B cell (primary cell): ENCODE measurements around the gene DDR2. TPM values are rescaled to one million over a fixed set of nuclear protein-coding genes. Genes with fewer than 3 reads are reported as not detected.

Source experiments
- ATAC-seq: fragments of 200-7000 bp; cut with Tn5 transposase; one replicate; pipeline ENCODE4 v1.10.0; 2021; ENCODE audit warnings: low read depth, mild to moderate bottlenecking, moderate number of reproducible peaks, moderate library complexity
- CTCF ChIA-PET: fragments of 350-600 bp; sonication (Branson Sonifier 250); formaldehyde crosslinking; loops from one replicate; lab custom pipeline; 2021; ENCODE audit warnings: antibody characterized with exemption, inconsistent platforms; lab: Charles Lee
- POLR2A ChIA-PET: fragments of 350-600 bp; sonication (Branson Sonifier 250); formaldehyde crosslinking; loops from one replicate; lab custom pipeline; 2021; ENCODE audit warnings: antibody characterized with exemption; lab: Charles Lee
- DNase-seq: peaks from one replicate; pipeline ENCODE4 v3.0.0; 2013
- H2AFZ ChIP-seq: 2 replicates; pipeline ENCODE4 v1.6.1; 2012; ENCODE audit warnings: mild to moderate bottlenecking, low read depth, low read length; ENCODE audit not compliant: insufficient read depth, poor library complexity, severe bottlenecking
- H3K27ac ChIP-seq, 2 donors: 1 replicate in 1 of 2; 2 replicates in 1 of 2; pipeline ENCODE4 v1.5.1; 2012 to 2013; ENCODE audit warnings: low read length in 2 of 2, mild to moderate bottlenecking in 2 of 2, moderate library complexity in 1 of 2
- H3K27me3 ChIP-seq, 4 experiments: fragments of 200-600 bp in 1 of 4; sonication (generic) in 1 of 4; replicated peaks in 1 of 4; 1 replicate in 2 of 4; 2 replicates in 2 of 4; pipeline versions ENCODE4 v1.6.1 to v1.7.0; 2013 to 2016; ENCODE audit warnings: low read length in 3 of 4, mild to moderate bottlenecking in 2 of 4, mixed read lengths in 1 of 4, moderate library complexity in 1 of 4; ENCODE audit not compliant: insufficient read depth in 4 of 4, control insufficient read depth in 3 of 4; ENCODE audit errors: control extremely low read depth in 1 of 4
- H3K36me3 ChIP-seq, 2 experiments: replicated peaks in 1 of 2; 1 replicate in 1 of 2; 2 replicates in 1 of 2; pipeline versions ENCODE4 v1.6.1 to v1.7.1; 2013; ENCODE audit warnings: low read length in 1 of 2; ENCODE audit not compliant: insufficient read depth in 2 of 2, control insufficient read depth in 1 of 2; ENCODE audit errors: control extremely low read depth in 1 of 2, extremely low read depth in 1 of 2
- H3K4me1 ChIP-seq, 2 donors: fragments of 200-600 bp in 1 of 2; sonication (generic) in 1 of 2; 1 replicate in 1 of 2; 2 replicates in 1 of 2; pipeline versions ENCODE4 v1.5.1 to v1.6.1; 2013 to 2017; ENCODE audit warnings: low read length in 2 of 2; ENCODE audit not compliant: control insufficient read depth in 2 of 2, insufficient read depth in 2 of 2
- H3K4me2 ChIP-seq: replicated peaks from 2 replicates; pipeline ENCODE3; 2012; ENCODE audit warnings: mild to moderate bottlenecking, low read depth, low read length; ENCODE audit not compliant: poor library complexity, severe bottlenecking
- H3K4me3 ChIP-seq, 5 experiments: fragments of 200-600 bp in 1 of 5; sonication (generic) in 1 of 5; 1 replicate in 3 of 5; 2 replicates in 2 of 5; pipeline versions ENCODE4 v1.5.1 to v1.7.0; 2011 to 2016; ENCODE audit warnings: low read length in 4 of 5, mild to moderate bottlenecking in 4 of 5, low read depth in 2 of 5, control low read depth in 1 of 5, moderate library complexity in 1 of 5; ENCODE audit not compliant: insufficient read depth in 1 of 5; ENCODE audit errors: control extremely low read depth in 1 of 5, extremely low read depth in 1 of 5
- H3K79me2 ChIP-seq: fragments of 200-600 bp; sonication (generic); one replicate; pipeline ENCODE4 v1.6.0; 2016; ENCODE audit warnings: low read length; ENCODE audit not compliant: control insufficient read depth, insufficient read depth
- H3K9ac ChIP-seq: fragments of 200-600 bp; sonication (generic); 2 replicates; pipeline ENCODE4 v1.6.1; 2017; ENCODE audit warnings: mild to moderate bottlenecking, low read length, moderate library complexity
- H3K9me3 ChIP-seq, 3 donors: one replicate each; pipeline versions ENCODE4 v1.6.1 to v1.7.1; 2013; ENCODE audit warnings: low read length in 2 of 3; ENCODE audit not compliant: control insufficient read depth in 2 of 3, insufficient read depth in 1 of 3; ENCODE audit errors: control extremely low read depth in 1 of 3
- H4K20me1 ChIP-seq: 2 replicates; pipeline ENCODE4 v1.6.0; 2012; ENCODE audit warnings: mild to moderate bottlenecking, low read length; ENCODE audit not compliant: insufficient read depth, control insufficient read depth, poor library complexity, severe bottlenecking
- H3K27ac Mint-ChIP-seq: one replicate; pipeline ENCODE4 v1.8.0; 2021; ENCODE audit warnings: mixed read lengths
- H3K27me3 Mint-ChIP-seq: one replicate; pipeline ENCODE4 v1.8.0; 2021; ENCODE audit warnings: mixed read lengths
- H3K4me1 Mint-ChIP-seq: one replicate; pipeline ENCODE4 v1.8.0; 2021; ENCODE audit warnings: mixed read lengths
- H3K4me3 Mint-ChIP-seq: one replicate; pipeline ENCODE4 v1.8.0; 2021; ENCODE audit warnings: mixed read lengths
- H3K9me3 Mint-ChIP-seq: one replicate; pipeline ENCODE4 v1.8.0; 2022; ENCODE audit warnings: mixed read lengths; ENCODE audit not compliant: insufficient read depth
- CTCF ChIP-seq: fragments of 200-600 bp; IDR thresholded peaks from one replicate; pipeline ENCODE4 v1.8.0; 2022; ENCODE audit warnings: antibody characterized with exemption, mild to moderate bottlenecking
- EZH2 ChIP-seq: IDR thresholded peaks from 2 replicates; pipeline ENCODE4 v1.6.1; 2012; ENCODE audit warnings: borderline replicate concordance, low read depth, mild to moderate bottlenecking, moderate library complexity, low read length; ENCODE audit not compliant: insufficient read depth, poor library complexity, severe bottlenecking
- WGBS: methylation state at CpG from one replicate; pipeline ENCODE4 v1.1.5; 2013; ENCODE audit warnings: missing lambda C conversion rate; ENCODE audit not compliant: insufficient coverage; 5-methylcytosine and 5-hydroxymethylcytosine counted together
- intact Hi-C: fragments of 100-400 bp; cut with micrococcal nuclease; formaldehyde crosslinking; loops from one replicate; pipeline ENCODE4 v1.10.0; 2022
- polyA plus RNA-seq: library from polyadenylated mRNA; depleted of rRNA; stranded (reverse); fragments of >200 nt; gene quantifications from 2 replicates; pipeline ENCODE4 v1.2.3, GENCODE V29; 2012
- total RNA-seq, 2 donors: library from RNA; stranded (reverse); fragments of 120-200 nt in 1 of 2; gene quantifications; 1 replicate in 1 of 2; 2 replicates in 1 of 2; pipeline versions ENCODE4 v1.2.3 to v1.2.4, GENCODE V29; 2013 to 2022

Gene DDR2
- total and polyA plus RNA-seq, 2 donors (not counting 1 experiment from before 2014, with no cell fraction given), result 0.12 to 0.24 TPM

GRCh38 chr1:162663589-162664106 lies 31.4 kb downstream of the DDR2 start:
- Mint-ChIP-seq H3K9me3 (no peaks in the 10 kb centered on the region), H3K4me1 (no peaks in the 10 kb centered on the region), H3K27me3 (peaks cover 22% of the 10 kb centered on the region), H3K4me3 (no peak overlapping the region), H3K27ac (no peak overlapping the region)
- ChIA-PET POLR2A (no interaction called here), CTCF (no interaction called here)
- TF ChIP-seq CTCF (no peak), EZH2 (no peak)
- ATAC-seq, result no peak
- no peak for DNase-seq
- Histone ChIP-seq H3K27ac (no peak overlapping the region), H3K4me2 (no peak overlapping the region), H3K9me3 (no peaks in the 10 kb centered on the region), H3K9ac (no peak overlapping the region), H3K79me2 (no peaks in the 10 kb centered on the region), H2AFZ (no peak overlapping the region), H3K4me1 (no peaks in the 10 kb centered on the region), H3K27me3 (peaks cover 0 to 18% (median 1%) of the 10 kb centered on the region in 4 experiments), H4K20me1 (no peaks in the 10 kb centered on the region), H3K36me3 (no peaks in the 10 kb centered on the region), H3K4me3 (no peak overlapping the region)
- 44% methylated on average over 4 of the region's 8 CpGs for WGBS
- intact Hi-C loops, result no loop called here

- Mint-ChIP-seq H3K9me3 (no peaks in the 10 kb centered on the region), H3K4me1 (no peaks in the 10 kb centered on the region), H3K27ac (no peak overlapping the region), H3K27me3 (peaks cover 18% of the 10 kb centered on the region), H3K4me3 (no peak overlapping the region)
- ChIA-PET POLR2A (no interaction called here), CTCF (no interaction called here)
- 85% methylated on average over 2 of the region's 5 CpGs for WGBS
- intact Hi-C loops, result no loop called here
- H4K20me1 ChIP-seq, result no peaks in the 10 kb centered on the region
- H3K79me2 ChIP-seq, result no peaks in the 10 kb centered on the region
- ATAC-seq (no peak), DNase-seq (no peak)
- no peak for TF ChIP-seq CTCF
- TF ChIP-seq EZH2, result no peak
- H3K4me3 ChIP-seq, result no peak overlapping the region
- H3K36me3 ChIP-seq, result no peaks in the 10 kb centered on the region
- H3K27ac ChIP-seq, result no peak overlapping the region
- no peak overlapping the region for H2AFZ ChIP-seq
- no peak overlapping the region for H3K9ac ChIP-seq
- no peaks in the 10 kb centered on the region for H3K4me1 ChIP-seq
- H3K27me3 ChIP-seq, result peaks cover 0 to 13% (median 1%) of the 10 kb centered on the region in 4 experiments
- H3K4me2 ChIP-seq, result no peak overlapping the region
- H3K9me3 ChIP-seq, result no peaks in the 10 kb centered on the region
These were observed 33.9 kb downstream of the DDR2 start for GRCh38 chr1:162666006-162666645.
